H1 (cell line): Measurements from ENCODE around the gene FRK. TPM values are rescaled to one million over a fixed set of nuclear protein-coding genes. Genes with fewer than 3 reads are reported as not detected.

Experiments used
- CTCF ChIA-PET: fragments of 300-600 bp; sonication (Branson Sonifier 250); formaldehyde crosslinking; loops from one replicate; lab custom pipeline; 2021; ENCODE audit not compliant: partially characterized antibody; lab: Charles Lee
- POLR2A ChIA-PET: fragments of 300-600 bp; sonication (Branson Sonifier 250); formaldehyde crosslinking; loops from one replicate; lab custom pipeline; 2021; ENCODE audit warnings: inconsistent platforms; ENCODE audit not compliant: partially characterized antibody; lab: Charles Lee
- DNase-seq, 2 experiments: peaks; one replicate each; pipeline versions ENCODE4 v3.0.0 to v3.0.0-alpha.2; 2010 to 2022; ENCODE audit warnings: low spot score in 2 of 2, low read depth in 1 of 2, mixed read lengths in 1 of 2
- FAIRE-seq: peaks from 2 replicates; lab custom pipeline; 2011; peaks lifted over from hg19 to GRCh38; lab: Jason Lieb, UNC
- H2AFZ ChIP-seq: 2 replicates; pipeline ENCODE4 v1.8.1; 2012; ENCODE audit warnings: low read length, inconsistent platforms
- H2AK5ac ChIP-seq: 2 replicates; pipeline ENCODE4 v1.6.1; 2013; ENCODE audit warnings: low read depth, low read length
- H2BK120ac ChIP-seq: replicated peaks from 2 replicates; pipeline ENCODE3; 2013; ENCODE audit warnings: low read depth, low read length, inconsistent platforms
- H2BK12ac ChIP-seq: 2 replicates; pipeline ENCODE4 v1.6.1; 2013; ENCODE audit warnings: low read depth, low read length
- H2BK15ac ChIP-seq: 2 replicates; pipeline ENCODE4 v1.6.1; 2013; ENCODE audit warnings: low read length
- H2BK20ac ChIP-seq: 2 replicates; pipeline ENCODE4 v1.6.1; 2013; ENCODE audit warnings: low read length
- H2BK5ac ChIP-seq: 2 replicates; pipeline ENCODE4 v1.6.1; 2013; ENCODE audit warnings: low read depth, low read length
- H3K14ac ChIP-seq: 2 replicates; pipeline ENCODE4 v1.6.1; 2013; ENCODE audit warnings: inconsistent platforms; ENCODE audit not compliant: insufficient read length
- H3K18ac ChIP-seq: 2 replicates; pipeline ENCODE4 v1.6.1; 2013; ENCODE audit warnings: low read length; ENCODE audit errors: extremely low read depth
- H3K23ac ChIP-seq: 2 replicates; pipeline ENCODE4 v1.6.1; 2013; ENCODE audit warnings: inconsistent platforms; ENCODE audit not compliant: insufficient read length
- H3K23me2 ChIP-seq: 2 replicates; pipeline ENCODE4 v1.6.1; 2013; ENCODE audit warnings: low read depth, low read length
- H3K27ac ChIP-seq: 2 replicates; pipeline ENCODE4 v1.6.1; 2011; ENCODE audit warnings: low read depth, low read length, inconsistent platforms
- H3K27me3 ChIP-seq, 4 experiments: replicated peaks in 1 of 4; 1 replicate in 1 of 4; 2 replicates in 3 of 4; pipeline versions ENCODE4 v1.6.1 to v1.8.1; 2011 to 2013; ENCODE audit warnings: low read length in 3 of 4, mild to moderate bottlenecking in 3 of 4, inconsistent platforms in 2 of 4, mixed read lengths in 2 of 4, moderate library complexity in 1 of 4; ENCODE audit not compliant: control insufficient read depth in 3 of 4, insufficient read depth in 3 of 4; ENCODE audit errors: extremely low read depth in 1 of 4
- H3K36me3 ChIP-seq, 4 experiments: 2 replicates each; pipeline versions ENCODE4 v1.6.1 to v1.8.1; 2011 to 2013; ENCODE audit warnings: mild to moderate bottlenecking in 4 of 4, low read length in 3 of 4, moderate library complexity in 2 of 4, control low read depth in 1 of 4, inconsistent platforms in 1 of 4; ENCODE audit not compliant: insufficient read depth in 4 of 4, control insufficient read depth in 2 of 4
- H3K4ac ChIP-seq: replicated peaks from 2 replicates; pipeline ENCODE3; 2013; ENCODE audit warnings: low read length, low read depth, mixed read lengths, inconsistent platforms; ENCODE audit not compliant: insufficient read length
- H3K4me1 ChIP-seq, 4 experiments: replicated peaks in 1 of 4; 1 replicate in 1 of 4; 2 replicates in 3 of 4; pipeline versions ENCODE4 v1.6.1 to v1.8.1; 2011 to 2013; ENCODE audit warnings: low read length in 3 of 4, inconsistent platforms in 2 of 4, mixed read lengths in 1 of 4; ENCODE audit not compliant: insufficient read depth in 4 of 4, control insufficient read depth in 3 of 4
- H3K4me2 ChIP-seq, 2 experiments: 2 replicates each; pipeline versions ENCODE4 v1.6.1 to v1.8.1; 2011 to 2013; ENCODE audit warnings: low read depth in 2 of 2, low read length in 2 of 2, control low read depth in 1 of 2, inconsistent platforms in 1 of 2, mild to moderate bottlenecking in 1 of 2; ENCODE audit not compliant: insufficient read depth in 1 of 2
- H3K4me3 ChIP-seq, 4 experiments: fragments of 200-600, 300-600 bp in 1 of 4; sonication (generic), shearing (Covaris generic), sonication (Bioruptor Twin) in 1 of 4; 2 replicates each; pipeline versions ENCODE4 v1.5.1 to v1.8.1; 2011 to 2016; ENCODE audit warnings: low read length in 4 of 4, low read depth in 3 of 4, control low read depth in 2 of 4, inconsistent platforms in 2 of 4, mild to moderate bottlenecking in 2 of 4, mixed read lengths in 1 of 4, moderate library complexity in 1 of 4; ENCODE audit not compliant: insufficient read depth in 2 of 4; ENCODE audit errors: extremely low read depth in 1 of 4
- H3K56ac ChIP-seq: replicated peaks from 2 replicates; pipeline ENCODE3; 2013; ENCODE audit warnings: low read depth, mild to moderate bottlenecking, mixed read lengths, low read length, inconsistent platforms; ENCODE audit not compliant: insufficient read length
- H3K79me1 ChIP-seq: 2 replicates; pipeline ENCODE4 v1.6.1; 2013; ENCODE audit warnings: low read depth, low read length, control low read depth
- H3K79me2 ChIP-seq, 2 experiments: 2 replicates each; pipeline versions ENCODE4 v1.6.1 to v1.8.1; 2012 to 2013; ENCODE audit warnings: low read length in 2 of 2, mild to moderate bottlenecking in 2 of 2, inconsistent platforms in 1 of 2; ENCODE audit not compliant: insufficient read depth in 2 of 2, control insufficient read depth in 1 of 2
- H3K9ac ChIP-seq, 4 experiments: replicated peaks in 1 of 4; 1 replicate in 1 of 4; 2 replicates in 3 of 4; pipeline versions ENCODE4 v1.6.1 to v1.8.1; 2011 to 2013; ENCODE audit warnings: low read depth in 3 of 4, low read length in 3 of 4, control low read depth in 2 of 4, mild to moderate bottlenecking in 2 of 4, moderate library complexity in 2 of 4, inconsistent platforms in 1 of 4; ENCODE audit errors: extremely low read depth in 1 of 4
- H3K9me3 ChIP-seq, 2 experiments: 2 replicates each; pipeline versions ENCODE4 v1.6.1 to v1.8.1; 2012 to 2013; ENCODE audit warnings: mild to moderate bottlenecking in 2 of 2, moderate library complexity in 2 of 2, control low read depth in 1 of 2, inconsistent platforms in 1 of 2, low read depth in 1 of 2, low read length in 1 of 2, mixed read lengths in 1 of 2; ENCODE audit not compliant: insufficient read depth in 2 of 2
- H4K20me1 ChIP-seq, 2 experiments: replicated peaks in 1 of 2; 2 replicates each; pipeline versions ENCODE3 to v1.8.1; 2011 to 2013; ENCODE audit warnings: inconsistent platforms in 2 of 2, low read length in 2 of 2, mild to moderate bottlenecking in 1 of 2; ENCODE audit not compliant: insufficient read depth in 2 of 2, control insufficient read depth in 1 of 2
- H4K5ac ChIP-seq: 2 replicates; pipeline ENCODE4 v1.6.1; 2013; ENCODE audit warnings: low read length, low read depth, mixed read lengths, inconsistent platforms; ENCODE audit not compliant: insufficient read length
- H4K8ac ChIP-seq: 2 replicates; pipeline ENCODE4 v1.8.0; 2013; ENCODE audit warnings: mild to moderate bottlenecking, moderate library complexity, low read length, inconsistent platforms; ENCODE audit not compliant: insufficient read depth; ENCODE audit errors: extremely low read depth
- H4K91ac ChIP-seq: replicated peaks from 2 replicates; pipeline ENCODE3; 2013; ENCODE audit warnings: low read length, mixed read lengths, inconsistent platforms; ENCODE audit not compliant: insufficient read length
- BACH1 ChIP-seq: IDR thresholded peaks from 2 replicates; pipeline ENCODE4 v1.6.1; 2012; ENCODE audit warnings: low read length, improper control_type of control experiment
- BCL11A ChIP-seq, 2 experiments: IDR thresholded peaks; one replicate each; pipeline ENCODE4 v1.6.1; 2011; ENCODE audit warnings: low read depth in 2 of 2, low read length in 2 of 2, mild to moderate bottlenecking in 2 of 2
- CBX8 ChIP-seq: fragments of 300-800, 300-1000 bp; sonication (generic); IDR thresholded peaks from 2 replicates; pipeline ENCODE4 v1.7.1; 2016; ENCODE audit warnings: low read depth, low read length, borderline replicate concordance
- EGR1 ChIP-seq: IDR thresholded peaks from 2 replicates; pipeline ENCODE4 v1.6.1; 2011; ENCODE audit warnings: low read depth, low read length, borderline replicate concordance
- EP300 ChIP-seq, 2 experiments: IDR thresholded peaks; 1 replicate in 1 of 2; 2 replicates in 1 of 2; pipeline ENCODE4 v1.6.1; 2011 to 2012; ENCODE audit warnings: low read depth in 2 of 2, low read length in 2 of 2, mild to moderate bottlenecking in 2 of 2, borderline replicate concordance in 1 of 2, inconsistent platforms in 1 of 2, moderate library complexity in 1 of 2
- HDAC2 ChIP-seq, 2 experiments: fragments of 300-600 bp in 1 of 2; sonication (generic) in 1 of 2; IDR thresholded peaks; 2 replicates each; pipeline ENCODE4 v1.6.1; 2011 to 2012; ENCODE audit warnings: low read depth in 2 of 2, low read length in 2 of 2, mild to moderate bottlenecking in 2 of 2, moderate library complexity in 2 of 2, borderline replicate concordance in 1 of 2, inconsistent platforms in 1 of 2
- KDM4A ChIP-seq: IDR thresholded peaks from one replicate; pipeline ENCODE4 v1.7.1; 2012; ENCODE audit warnings: low read depth, mild to moderate bottlenecking, moderate library complexity, low read length, inconsistent platforms; ENCODE audit not compliant: severe bottlenecking
- MAFK ChIP-seq: IDR thresholded peaks from 2 replicates; pipeline ENCODE4 v1.6.1; 2012; ENCODE audit warnings: low read depth, mild to moderate bottlenecking, improper control_type of control experiment, low read length
- RNF2 ChIP-seq: fragments of 200-900, 300-1000 bp; sonication (generic); IDR thresholded peaks from 2 replicates; pipeline ENCODE4 v1.7.1; 2016; ENCODE audit warnings: borderline replicate concordance, low read depth, mild to moderate bottlenecking, antibody characterized with exemption, low read length; ENCODE audit not compliant: poor library complexity, severe bottlenecking; ENCODE audit errors: missing control alignments
- SAP30 ChIP-seq: fragments of 300-600 bp; sonication (generic); IDR thresholded peaks from 2 replicates; pipeline ENCODE4 v1.7.1; 2012; ENCODE audit warnings: low read length, moderate library complexity, mild to moderate bottlenecking, inconsistent platforms; ENCODE audit not compliant: insufficient read depth, insufficient replicate concordance
- SIX5 ChIP-seq: IDR thresholded peaks from 2 replicates; pipeline ENCODE4 v1.6.1; 2011; ENCODE audit warnings: mild to moderate bottlenecking, low read depth, low read length
- SP4 ChIP-seq: IDR thresholded peaks from 2 replicates; pipeline ENCODE4 v1.6.1; 2012; ENCODE audit warnings: low read length, inconsistent platforms
- WGBS, 2 experiments: shearing (Covaris generic) in 1 of 2; methylation state at CpG; one replicate each; pipeline versions ENCODE4 v1.1.6 to v1.1.7; 2013 to 2015; ENCODE audit warnings: low lambda C conversion rate in 2 of 2, mixed read lengths in 2 of 2, inconsistent platforms in 1 of 2, low coverage in 1 of 2, missing lambda C conversion rate in 1 of 2; ENCODE audit not compliant: insufficient replicate concordance in 2 of 2, insufficient coverage in 1 of 2, insufficient read length in 1 of 2; ENCODE audit errors: extremely low coverage in 1 of 2, missing lambda C conversion rate in 1 of 2; 5-methylcytosine and 5-hydroxymethylcytosine counted together
- polyA plus RNA-seq, 7 experiments: library from polyadenylated mRNA; depleted of rRNA in 3 of 7; stranded (reverse) in 5 of 7; unstranded in 2 of 7; fragments of >200 nt in 5 of 7; fragments of 200-250 nt in 2 of 7; gene quantifications; 1 replicate in 5 of 7; 2 replicates in 1 of 7; 4 replicates in 1 of 7; pipeline versions ENCODE4 v1.2.1 to v1.2.3, GENCODE V29; 2011 to 2013; ENCODE audit warnings: missing spikeins in 2 of 7, mixed read lengths in 2 of 7
- total RNA-seq: library from RNA; stranded (reverse); fragmentation: NEBNext Ultra II Directional; extraction: Animal tissue kit (Norgen Biotek cat#: 25700); gene quantifications from 2 replicates; pipeline ENCODE4 v1.2.1, GENCODE V29; 2021

Gene FRK
- total and polyA plus RNA-seq, 2 of the 8 experiments (the other 6 are each of a cell fraction or from before 2014, with no cell fraction given), result 0.11 to 0.24 TPM

DNA sequence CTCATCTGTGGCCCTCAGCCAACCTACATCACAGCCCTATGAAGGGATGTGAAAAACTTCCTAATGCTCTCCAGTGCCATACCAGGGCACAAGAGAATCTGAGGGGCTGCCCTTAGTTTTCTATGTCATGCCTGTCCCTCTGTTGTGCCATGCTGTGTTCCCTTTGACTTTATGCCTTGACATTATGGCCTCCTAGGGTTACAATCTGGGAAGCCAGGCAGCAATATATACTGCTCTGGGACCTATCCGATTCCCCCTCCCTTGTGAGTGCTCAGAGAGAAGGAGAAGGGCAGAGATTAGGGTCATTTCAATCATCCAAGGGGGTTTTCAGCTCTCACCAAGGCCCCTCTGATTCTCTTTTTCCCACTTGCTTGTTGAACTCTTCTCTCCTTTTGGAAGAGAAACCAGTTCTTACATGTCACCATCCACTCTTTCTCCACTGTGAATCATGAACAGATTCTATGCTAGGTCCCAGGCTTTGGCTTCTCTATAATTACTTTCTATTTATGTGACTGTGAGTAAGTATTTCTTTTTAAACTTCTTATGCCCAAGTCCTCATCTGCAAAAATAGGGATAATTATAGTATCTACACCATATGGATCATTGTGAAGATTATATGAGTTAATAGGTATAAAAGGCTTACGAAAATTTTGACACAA is 14.2 kb upstream of the FRK start:
- H4K5ac ChIP-seq, result no peak overlapping the region
- no peak overlapping the region for H3K27ac ChIP-seq
- POLR2A ChIA-PET, result interaction anchor here (1.1 kb wide), 2 partner anchors 26 to 32 kb away, joined by 3 read pairs; partner anchors contain the start of gene NT5DC1
- DNase-seq, result no peak
- no peak overlapping the region for H3K23ac ChIP-seq
- no peak overlapping the region for H3K18ac ChIP-seq
- no peaks in the 10 kb centered on the region for H3K4me1 ChIP-seq
- H3K9ac ChIP-seq, result no peak overlapping the region
- no peaks in the 10 kb centered on the region for H3K79me1 ChIP-seq
- CTCF ChIA-PET, result no interaction called here
- H4K20me1 ChIP-seq, result no peaks in the 10 kb centered on the region
- FAIRE-seq, result no peak
- no peaks in the 10 kb centered on the region for H3K79me2 ChIP-seq
- peak overlapping the region; percentile 42; the same call in 1 of the 2 replicates for H2AFZ ChIP-seq
- no peak overlapping the region for H3K4ac ChIP-seq
- no peaks in the 10 kb centered on the region for H3K23me2 ChIP-seq
- peaks cover 0 to 1% (median 0%) of the 10 kb centered on the region in 4 experiments; a peak in 1 of 7 replicates for H3K27me3 ChIP-seq
- no peak overlapping the region for H2BK12ac ChIP-seq
- H2BK5ac ChIP-seq, result no peak overlapping the region
- no peaks in the 10 kb centered on the region for H3K9me3 ChIP-seq
- no peak overlapping the region for H4K91ac ChIP-seq
- H2AK5ac ChIP-seq, result no peak overlapping the region
- no peak overlapping the region for H4K8ac ChIP-seq
- no peak overlapping the region for H2BK20ac ChIP-seq
- H2BK120ac ChIP-seq, result no peak overlapping the region
- no peak overlapping the region for H3K4me3 ChIP-seq
- H3K56ac ChIP-seq, result no peak overlapping the region
- H3K4me2 ChIP-seq, result no peak overlapping the region
- H2BK15ac ChIP-seq, result no peak overlapping the region
- H3K36me3 ChIP-seq, result no peaks in the 10 kb centered on the region
- H3K14ac ChIP-seq, result no peak overlapping the region
- WGBS, 2 experiments, result 85% methylated on average over 2 of the region's 2 CpGs; no CpG with 5 or more reads in 1 of the 2 experiments
- no peak for TF ChIP-seq HDAC2 (IDR thresholded peaks at IDR 0.05; ENCODE audit: borderline replicate concordance in 1 of 2, low read depth in 2 of 2, low read length in 2 of 2)
- TF ChIP-seq SIX5, result no peak
- TF ChIP-seq MAFK, result no peak
- TF ChIP-seq CBX8, result no peak
- no peak for TF ChIP-seq BACH1
- TF ChIP-seq EP300 (IDR thresholded peaks at IDR 0.05; ENCODE audit: borderline replicate concordance in 1 of 2, low read depth in 2 of 2, low read length in 2 of 2), result no peak
- no peak for TF ChIP-seq EGR1
- no peak for TF ChIP-seq RNF2
- no peak for TF ChIP-seq SAP30
- TF ChIP-seq SP4, result no peak
- no peak for TF ChIP-seq KDM4A
- no peak for TF ChIP-seq BCL11A (IDR thresholded peaks at IDR 0.05; ENCODE audit: low read depth in 2 of 2, low read length in 2 of 2)
